HUDEP-2 (cell line): ENCODE results near the gene MAS1.

Experiments
- DNase-seq, 76 experiments: peaks; one replicate each; lab custom pipeline; 2025; ENCODE audit not compliant: unreplicated experiment in 76 of 76; lab: John Stamatoyannopoulos, UW

MAS1 gene

GRCh38 chr6:159878341-159878740 is 12.4 kb upstream of the MAS1 start:
- DNase-seq: no peak

GRCh38 chr6:159879856-159880255 is 10.9 kb upstream of the MAS1 start:
- peak in 3 of 76 experiments; percentile 12 to 25 (median 17) for DNase-seq

GRCh38 chr6:159880412-159880975 is 10.3 kb upstream of the MAS1 start:
- DNase-seq: no peak

GRCh38 chr6:159884720-159885119 is 6.1 kb upstream of the MAS1 start:
- DNase-seq: no peak

- no peak for DNase-seq
These were observed 4.5 kb upstream of the MAS1 start for GRCh38 chr6:159886270-159886669.

- no peak for DNase-seq
These were observed 3.6 kb upstream of the MAS1 start for GRCh38 chr6:159887146-159887545.

- DNase-seq: no peak
These were observed 3.0 kb upstream of the MAS1 start for GRCh38 chr6:159887761-159888160.

- DNase-seq: no peak
These were observed 587 bp upstream of the MAS1 start for GRCh38 chr6:159890201-159890600.

- DNase-seq: no peak
These were observed 1.3 kb downstream of the MAS1 start for GRCh38 chr6:159892053-159892452.

GRCh38 chr6:159893064-159893463 is 2.3 kb downstream of the MAS1 start:
- DNase-seq: no peak

- no peak for DNase-seq
These were observed 4.2 kb downstream of the MAS1 start for GRCh38 chr6:159894991-159895390.

- DNase-seq: no peak
These were observed 6.8 kb downstream of the MAS1 start for GRCh38 chr6:159897603-159898002.

GRCh38 chr6:159898519-159898918 is 7.7 kb downstream of the MAS1 start:
- no peak for DNase-seq

GRCh38 chr6:159899994-159900745 is 9.4 kb downstream of the MAS1 start:
- DNase-seq: no peak

GRCh38 chr6:159902620-159903019 is 11.8 kb downstream of the MAS1 start:
- DNase-seq: no peak

- DNase-seq: no peak
These were observed 13.7 kb downstream of the MAS1 start for GRCh38 chr6:159904497-159904911.

GRCh38 chr6:159906400-159906799 is 15.6 kb downstream of the MAS1 start:
- DNase-seq: peak in 2 of 76 experiments; percentile 6 to 10

- DNase-seq: no peak
These were observed 17.7 kb downstream of the MAS1 start for GRCh38 chr6:159908535-159908934.

GRCh38 chr6:159908979-159909378 is 18.2 kb downstream of the MAS1 start:
- DNase-seq: no peak

GRCh38 chr6:159910342-159910741 is 19.6 kb downstream of the MAS1 start:
- no peak for DNase-seq

GRCh38 chr6:159913375-159913774 is 22.6 kb downstream of the MAS1 start:
- DNase-seq: no peak

- no peak for DNase-seq
These were observed 23.2 kb downstream of the MAS1 start for GRCh38 chr6:159913862-159914564.
